GM23248 (cell line): Measurements from ENCODE around the gene EML1.

Source experiments
- EZH2 ChIP-seq: fragments of 200-600 bp; sonication (generic); IDR thresholded peaks from 2 replicates; pipeline ENCODE4 v1.6.1; 2018; ENCODE audit warnings: antibody characterized with exemption, mild to moderate bottlenecking; ENCODE audit not compliant: insufficient read depth, poor library complexity, severe bottlenecking
- EZH2phosphoT487 ChIP-seq: fragments of 200-600 bp; sonication (generic); IDR thresholded peaks from 2 replicates; pipeline ENCODE4 v1.6.1; 2018; ENCODE audit warnings: antibody characterized with exemption, moderate library complexity, mild to moderate bottlenecking, low read depth; ENCODE audit not compliant: insufficient read depth

- TF ChIP-seq EZH2 (no peak), EZH2phosphoT487 (no peak)
Measured at GRCh38 chr14:99899578-99900178, 106.5 kb downstream of the EML1 start.
